GM12873 (cell line): ENCODE data around the gene ZFP14.
A peak's percentile ranks its signal among the peaks of the same experiment; 100 is the strongest.

Source experiments
- TF ChIP-seq, protein P1 (sequence below): IDR thresholded peaks from 2 replicates; pipeline ENCODE4 v1.5.1; 2012; ENCODE audit warnings: low read depth, mild to moderate bottlenecking, moderate library complexity, low read length, control low read depth; ENCODE audit not compliant: insufficient read depth; ENCODE audit errors: missing control alignments

Gene ZFP14

DNA sequence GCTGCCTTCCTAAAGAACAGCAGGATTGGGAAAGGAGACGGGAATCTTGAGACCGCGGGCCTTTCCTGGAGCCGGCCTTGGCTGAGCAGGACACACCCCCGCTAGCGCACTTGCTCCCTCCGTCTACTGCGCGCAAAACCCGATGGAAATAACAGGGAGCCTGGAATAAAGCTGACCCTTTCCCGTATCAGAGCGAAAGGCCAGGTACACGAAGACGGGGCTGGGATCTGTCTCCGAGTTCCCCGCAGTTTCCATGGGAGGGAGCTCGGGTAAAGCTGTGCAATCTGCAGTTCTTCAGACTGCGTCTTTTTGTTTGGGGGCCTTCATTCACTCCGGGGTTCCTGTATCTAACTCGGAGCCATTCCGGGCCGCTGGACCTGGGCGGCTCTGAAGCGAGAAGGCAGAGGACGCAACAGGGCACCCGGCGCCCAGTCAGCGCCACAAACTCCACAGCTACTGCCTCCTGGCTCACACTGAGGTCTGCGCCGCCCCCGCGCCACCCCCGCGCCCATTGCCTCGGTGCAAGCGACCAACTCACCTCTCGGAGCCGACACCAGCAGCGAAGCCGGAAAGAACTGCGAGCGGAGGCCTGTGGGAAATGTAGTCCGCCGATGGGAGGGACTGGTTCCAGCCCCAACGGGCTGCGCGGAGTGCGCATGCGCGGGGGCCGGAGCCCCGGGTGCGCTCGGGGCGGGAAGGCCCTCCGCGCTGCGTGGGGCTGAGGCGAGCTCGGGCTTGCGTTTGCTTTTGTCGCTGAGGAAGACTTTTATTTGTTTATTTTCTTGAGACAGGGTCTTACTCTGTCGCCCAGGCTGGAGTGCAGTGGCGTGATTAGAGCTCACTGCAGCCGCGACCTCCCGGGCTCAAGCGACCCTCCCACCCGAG, at the start of gene ZFP14:
Gene ZFP14 (minus strand): TSS at position 577 of the 885 bp plus-strand sequence. CDS start 11,309 bp downstream, outside the sequence.
- TF ChIP-seq, protein P1, sequence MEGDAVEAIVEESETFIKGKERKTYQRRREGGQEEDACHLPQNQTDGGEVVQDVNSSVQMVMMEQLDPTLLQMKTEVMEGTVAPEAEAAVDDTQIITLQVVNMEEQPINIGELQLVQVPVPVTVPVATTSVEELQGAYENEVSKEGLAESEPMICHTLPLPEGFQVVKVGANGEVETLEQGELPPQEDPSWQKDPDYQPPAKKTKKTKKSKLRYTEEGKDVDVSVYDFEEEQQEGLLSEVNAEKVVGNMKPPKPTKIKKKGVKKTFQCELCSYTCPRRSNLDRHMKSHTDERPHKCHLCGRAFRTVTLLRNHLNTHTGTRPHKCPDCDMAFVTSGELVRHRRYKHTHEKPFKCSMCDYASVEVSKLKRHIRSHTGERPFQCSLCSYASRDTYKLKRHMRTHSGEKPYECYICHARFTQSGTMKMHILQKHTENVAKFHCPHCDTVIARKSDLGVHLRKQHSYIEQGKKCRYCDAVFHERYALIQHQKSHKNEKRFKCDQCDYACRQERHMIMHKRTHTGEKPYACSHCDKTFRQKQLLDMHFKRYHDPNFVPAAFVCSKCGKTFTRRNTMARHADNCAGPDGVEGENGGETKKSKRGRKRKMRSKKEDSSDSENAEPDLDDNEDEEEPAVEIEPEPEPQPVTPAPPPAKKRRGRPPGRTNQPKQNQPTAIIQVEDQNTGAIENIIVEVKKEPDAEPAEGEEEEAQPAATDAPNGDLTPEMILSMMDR: peak; percentile 55

DNA sequence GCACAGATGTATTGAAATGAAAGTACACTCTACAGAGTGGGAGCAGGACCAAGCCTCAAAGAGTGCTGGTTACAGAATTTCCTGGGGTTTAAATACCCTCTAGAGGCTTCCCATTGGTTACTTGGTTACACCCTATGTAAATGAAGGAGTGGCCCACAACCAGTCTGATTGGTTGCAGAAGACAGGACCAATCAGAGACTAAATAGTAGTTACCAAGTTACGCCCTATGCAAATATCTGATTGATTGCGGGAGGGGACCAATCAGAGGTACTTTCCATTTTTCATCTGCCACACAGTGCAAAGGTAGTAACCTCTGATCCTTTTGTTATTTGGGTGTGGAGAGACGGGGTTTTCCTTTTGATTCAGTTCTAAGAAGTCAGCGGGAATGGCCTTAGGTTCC, 44.9 kb upstream of the ZFP14 start:
- TF ChIP-seq, protein P1: no peak

DNA sequence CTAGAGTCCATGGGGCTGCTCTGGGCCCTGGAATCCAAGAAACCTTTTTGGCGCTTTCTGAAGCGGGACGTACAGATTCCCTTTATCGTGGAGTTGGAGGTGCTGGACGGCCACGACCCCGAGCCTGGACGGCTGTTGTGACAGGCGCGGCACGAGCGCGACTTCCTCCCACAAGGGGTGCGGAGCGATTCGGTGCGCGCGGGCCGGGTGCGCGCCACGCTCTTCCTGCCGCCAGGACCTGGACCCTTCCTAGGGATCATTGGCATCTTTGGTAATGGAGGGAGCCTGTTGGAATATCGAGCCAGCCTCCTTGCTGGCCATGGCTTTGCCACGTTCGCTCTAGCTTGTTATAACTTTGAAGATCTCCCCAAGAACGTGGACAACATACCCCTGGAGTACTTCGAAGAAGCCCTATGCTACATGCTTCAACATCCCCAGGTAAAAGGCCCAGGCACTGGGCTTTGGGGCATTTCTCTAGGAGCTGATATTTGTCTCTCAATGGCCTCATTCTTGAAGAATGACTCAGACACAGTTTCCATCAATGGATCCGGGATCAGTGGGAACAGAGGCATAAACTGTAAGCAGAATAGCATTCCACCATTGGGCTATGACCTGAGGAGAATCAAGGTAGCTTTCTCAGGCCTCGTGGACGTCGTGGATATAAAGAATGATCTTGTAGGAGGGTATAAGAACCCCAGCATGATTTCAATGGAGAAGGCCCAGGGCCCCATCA, 42.9 kb upstream of the ZFP14 start:
- TF ChIP-seq, protein P1: no peak

DNA sequence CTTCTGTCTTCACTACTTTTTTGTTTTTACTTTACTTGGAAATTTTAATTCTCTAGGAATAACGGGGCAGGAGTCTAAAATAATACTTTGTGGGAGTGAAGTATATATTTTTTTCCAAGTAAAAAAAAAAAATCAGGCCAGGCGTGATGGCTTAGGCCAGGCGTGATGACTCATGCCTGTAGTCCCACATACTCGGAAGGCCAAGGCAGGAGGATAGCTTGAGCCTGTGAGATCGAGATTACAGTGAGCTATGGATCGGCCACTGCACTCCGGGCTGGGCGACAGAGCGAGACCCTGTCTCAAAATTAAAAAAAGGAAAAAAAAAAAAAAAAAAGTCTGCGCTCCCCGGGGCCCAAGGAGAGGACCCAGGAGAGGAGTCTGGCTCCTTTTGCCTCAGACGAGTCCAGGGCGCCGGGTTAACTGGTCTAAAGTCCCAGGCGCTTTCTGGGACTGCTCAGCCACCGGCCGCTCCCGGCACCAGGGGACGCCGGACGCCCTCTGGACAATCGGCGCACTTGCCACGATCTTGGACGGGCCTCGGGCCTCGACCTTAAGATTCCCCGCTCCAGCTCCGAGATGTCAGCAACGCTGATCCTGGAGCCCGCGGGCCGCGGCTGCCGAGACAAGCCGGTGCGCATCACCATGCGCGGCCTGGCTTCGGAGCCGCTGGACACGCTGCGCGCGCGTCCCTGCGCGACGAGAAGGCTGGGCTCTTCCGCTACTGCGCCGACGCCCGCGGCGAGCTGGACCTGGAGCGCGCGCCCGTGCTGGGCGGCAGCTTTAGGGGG, 42.2 kb upstream of the ZFP14 start:
- TF ChIP-seq, protein P1: no peak

DNA sequence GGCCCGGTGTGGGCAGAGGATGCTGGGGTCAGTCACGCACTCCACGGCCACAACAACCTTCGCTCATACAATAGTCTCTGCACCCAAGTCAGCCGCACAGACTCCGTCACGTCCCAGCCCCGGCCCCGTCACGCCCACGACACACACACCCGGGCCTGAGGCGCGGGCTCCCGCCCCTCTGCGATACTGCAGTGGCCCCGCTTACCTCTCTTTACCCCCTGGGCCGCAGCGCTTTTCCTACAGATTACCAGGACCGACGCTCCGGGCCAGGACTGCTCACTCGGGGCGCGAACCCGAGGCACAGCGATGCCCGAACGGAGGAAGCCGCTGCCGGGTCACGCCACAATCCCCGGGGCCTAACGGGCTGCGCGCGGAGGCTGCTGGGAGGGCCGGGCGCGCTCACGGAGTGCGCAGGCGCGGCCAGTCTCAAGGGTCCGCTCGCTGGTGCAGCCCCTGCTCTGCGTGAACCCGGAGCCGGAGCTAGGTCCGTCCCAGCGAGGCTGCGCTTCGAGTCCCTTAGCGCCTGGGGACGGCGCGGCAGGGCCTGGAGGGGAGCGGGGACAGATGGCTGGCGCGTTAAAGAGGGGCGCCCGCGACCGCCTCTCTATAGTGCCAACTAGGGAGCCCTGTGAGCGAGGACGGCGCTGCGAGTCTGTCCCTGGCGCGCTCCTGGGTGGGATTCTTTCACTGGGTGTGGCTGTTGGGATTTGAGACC, 39.4 kb upstream of the ZFP14 start, which contains the start of gene ZFP82:
Gene ZFP82 (minus strand): TSS at position 358 of the 715 bp plus-strand sequence. CDS start 8,855 bp downstream, outside the sequence.
- TF ChIP-seq, protein P1: peak; percentile 7

DNA sequence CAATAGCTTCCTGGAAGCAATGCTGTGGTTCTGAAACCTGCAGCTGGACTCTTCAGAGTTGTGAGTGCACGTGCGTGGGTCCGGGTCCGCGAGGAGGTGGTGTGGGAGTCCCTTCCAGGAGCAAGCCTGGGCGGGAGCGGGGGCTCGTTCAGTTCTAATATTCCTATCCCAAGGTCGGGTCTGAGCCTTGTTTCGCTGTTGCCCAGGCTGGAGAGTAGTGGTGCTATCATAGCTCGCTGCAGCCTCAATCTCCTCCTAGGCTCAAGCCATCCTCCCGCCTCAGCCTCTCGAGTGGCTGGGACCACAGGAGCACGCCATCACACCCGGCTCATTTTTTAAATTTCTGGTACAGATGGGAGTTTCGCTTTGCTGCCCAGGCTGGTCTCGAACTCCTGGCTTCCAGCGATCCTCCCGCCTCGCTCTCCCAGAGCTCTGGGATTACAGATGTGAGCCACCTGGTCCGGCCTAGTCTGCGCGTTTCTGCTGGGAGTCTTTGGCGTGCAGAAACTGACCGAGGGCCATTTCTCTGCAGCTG, 38.8 kb upstream of the ZFP14 start:
- TF ChIP-seq, protein P1: no peak
